ENCODE data around the gene CTBP2. TPM values are rescaled to one million over a fixed set of nuclear protein-coding genes. Genes with fewer than 3 reads are reported as not detected.

Gene CTBP2
- total and polyA plus RNA-seq, 2 of the 13 experiments (the other 11 are each of a cell fraction or from before 2014, with no cell fraction given): 0.08 TPM; not detected in 1

GRCh38 chr10:125125951-125126735, 34.2 kb downstream of the CTBP2 start:
- FAIRE-seq: no peak
- H2AFZ ChIP-seq (ENCODE audit: low read length): no peak overlapping the region
- H4K20me1 ChIP-seq (ENCODE audit: insufficient read depth, low read length): no peaks in the 10 kb centered on the region
- H3K9me3 ChIP-seq (ENCODE audit: low read length): no peaks in the 10 kb centered on the region
- H3K27me3 ChIP-seq (ENCODE audit: control insufficient read depth in 1 of 2, insufficient read depth in 2 of 2, low read length in 2 of 2): peaks cover 3 to 79% of the 10 kb centered on the region in 2 experiments; a peak in 4 of 5 replicates
- no peak overlapping the region for H3K9ac ChIP-seq (ENCODE audit: insufficient read depth, low read depth, low read length)
- H3K4me3 ChIP-seq (replicated peaks in 1 of 3; ENCODE audit: insufficient read depth in 1 of 3, low read depth in 2 of 3, low read length in 3 of 3): no peak overlapping the region
- ATAC-seq: no peak
- no peak overlapping the region for H3K4me2 ChIP-seq (ENCODE audit: low read depth, low read length)
- ChIA-PET CTCF (ENCODE audit: low intra/inter-chr PET ratio, low total read pairs) (no interaction called here), POLR2A (no interaction called here)
- H3K27ac ChIP-seq (ENCODE audit: extremely low read length, insufficient read depth, low read length): no peak overlapping the region
- 53% methylated on average over 20 of the region's 22 CpGs for WGBS (ENCODE audit: low lambda C conversion rate)
- no TSS peak for BruUV-seq (replicated peaks)
- no peaks in the 10 kb centered on the region for H3K79me2 ChIP-seq (ENCODE audit: insufficient read depth, low read length)
- no peaks in the 10 kb centered on the region for H3K36me3 ChIP-seq (replicated peaks in 1 of 2; ENCODE audit: control insufficient read depth in 1 of 2, insufficient read depth in 2 of 2, low read length in 2 of 2)
- H3K4me1 ChIP-seq (ENCODE audit: insufficient read depth, low read length): no peaks in the 10 kb centered on the region
- in situ Hi-C loops (cut with HindIII; ENCODE audit: extremely low pct_ligation_motif_present, low pct_unique_long_range_greater_than_20kb): no loop called here
- intact Hi-C loops (cut with micrococcal nuclease; ENCODE audit: unreplicated experiment): no loop called here
- DNase-seq (ENCODE audit: low spot score): no peak
- TF ChIP-seq SRF (IDR thresholded peaks at IDR 0.05; ENCODE audit: low read depth, low read length) (no peak), RCOR2 (CRISPR knock-in tag; IDR thresholded peaks at IDR 0.05) (no peak), ZBTB25 (CRISPR knock-in tag; IDR thresholded peaks at IDR 0.05) (no peak), MEIS1 (CRISPR knock-in tag; IDR thresholded peaks at IDR 0.05; ENCODE audit: borderline replicate concordance) (no peak), RAD21 (CRISPR knock-in tag; IDR thresholded peaks at IDR 0.05) (no peak), NR3C1 (CRISPR knock-in tag; IDR thresholded peaks at IDR 0.05) (no peak), ZKSCAN1 (IDR thresholded peaks at IDR 0.05; ENCODE audit: low read length) (no peak), ZNF788 (CRISPR knock-in tag; IDR thresholded peaks at IDR 0.05; ENCODE audit: borderline replicate concordance) (no peak), KAT8 (CRISPR knock-in tag; IDR thresholded peaks at IDR 0.05) (no peak), ZNF281 (CRISPR knock-in tag; IDR thresholded peaks at IDR 0.05; ENCODE audit: borderline replicate concordance) (no peak), ZNF660 (CRISPR knock-in tag; IDR thresholded peaks at IDR 0.05; ENCODE audit: borderline replicate concordance, low read depth) (no peak), ZNF446 (CRISPR knock-in tag; IDR thresholded peaks at IDR 0.05) (no peak), DBP (CRISPR knock-in tag; IDR thresholded peaks at IDR 0.05; ENCODE audit: not compliant biosample characterization) (no peak), E2F1 (CRISPR knock-in tag; IDR thresholded peaks at IDR 0.05) (no peak), IKZF5 (CRISPR knock-in tag; IDR thresholded peaks at IDR 0.05) (no peak)

Data from HepG2 (cell line).